Choroid plexus epithelial cell (primary cell): ENCODE data around the gene RPUSD4.

ENCODE experiments used
- DNase-seq: peaks from one replicate; pipeline ENCODE4 v3.0.0-alpha.2; 2010; ENCODE audit warnings: low read depth
- H3K4me3 ChIP-seq: 2 replicates; pipeline ENCODE4 v1.5.1; 2011; ENCODE audit warnings: low read depth, mild to moderate bottlenecking, control low read depth, low read length, moderate library complexity
- CTCF ChIP-seq: conservative IDR thresholded peaks from 2 replicates; pipeline ENCODE4 v1.5.1; 2011; ENCODE audit warnings: low read depth, mild to moderate bottlenecking, control low read depth, inconsistent platforms, low read length, moderate library complexity

The RPUSD4 gene

GRCh38 chr11:126225295-126225665, 13.8 kb upstream of the RPUSD4 start:
- no peak overlapping the region for H3K4me3 ChIP-seq
- no peak for TF ChIP-seq CTCF
- DNase-seq: no peak

- no peak overlapping the region for H3K4me3 ChIP-seq
- TF ChIP-seq CTCF: no peak
- DNase-seq: no peak
Observed at GRCh38 chr11:126224647-126225294, 13.3 kb upstream of the RPUSD4 start.

GRCh38 chr11:126219547-126219946, 8.1 kb upstream of the RPUSD4 start:
- no peak overlapping the region for H3K4me3 ChIP-seq
- no peak for TF ChIP-seq CTCF
- no peak for DNase-seq

- no peak for TF ChIP-seq CTCF
- no peak for DNase-seq
- H3K4me3 ChIP-seq: no peak overlapping the region
Observed at GRCh38 chr11:126217491-126217890, 6.0 kb upstream of the RPUSD4 start.

- no peak overlapping the region for H3K4me3 ChIP-seq
- no peak for TF ChIP-seq CTCF
- no peak for DNase-seq
Observed at GRCh38 chr11:126216526-126217305, 5.3 kb upstream of the RPUSD4 start.

GRCh38 chr11:126214841-126215240, 3.4 kb upstream of the RPUSD4 start:
- no peak for DNase-seq
- no peak overlapping the region for H3K4me3 ChIP-seq
- no peak for TF ChIP-seq CTCF

GRCh38 chr11:126214441-126214840, 3.0 kb upstream of the RPUSD4 start:
- no peak for TF ChIP-seq CTCF
- DNase-seq: no peak
- H3K4me3 ChIP-seq: no peak overlapping the region
